AG20443 (cell line): ENCODE data around the gene PRKCE.

Experiments
- DNase-seq: peaks from one replicate; pipeline ENCODE4 v3.0.0; 2012; ENCODE audit warnings: low spot score, mixed read lengths

PRKCE gene

GRCh38 chr2:45651415-45652089 is at the start of gene PRKCE:
Gene PRKCE, plus strand, starts transcription at chr2:45651675.
- peak; percentile 31 for DNase-seq

- DNase-seq = no peak
Observed at GRCh38 chr2:45602624-45603023, 48.9 kb upstream of the PRKCE start.

DNA sequence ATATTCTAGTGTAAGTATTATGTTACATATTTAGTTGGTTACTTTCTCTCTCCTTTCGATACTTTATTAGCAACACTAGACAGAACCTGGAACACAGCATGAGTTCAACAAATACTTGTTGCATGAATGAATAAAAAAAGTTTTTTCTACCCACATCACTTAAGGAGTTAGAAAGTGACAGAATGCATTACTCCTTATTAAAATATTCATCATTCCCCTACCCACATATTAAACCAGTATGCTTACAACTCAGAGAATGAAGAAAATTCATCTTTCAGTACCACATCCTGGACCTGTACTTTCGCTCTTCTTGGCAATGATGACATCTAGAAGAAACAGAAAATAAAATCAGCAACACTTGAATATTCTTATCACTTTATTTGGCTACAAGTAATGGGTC is 46.4 kb upstream of the PRKCE start:
- DNase-seq = no peak

GRCh38 chr2:45606796-45607195 is 44.7 kb upstream of the PRKCE start:
- DNase-seq = no peak

- DNase-seq = peak; percentile 15
Observed at GRCh38 chr2:45607701-45608100, 43.8 kb upstream of the PRKCE start.

- DNase-seq = peak; percentile 65
Observed at GRCh38 chr2:45610281-45611019, 41.0 kb upstream of the PRKCE start.

DNA sequence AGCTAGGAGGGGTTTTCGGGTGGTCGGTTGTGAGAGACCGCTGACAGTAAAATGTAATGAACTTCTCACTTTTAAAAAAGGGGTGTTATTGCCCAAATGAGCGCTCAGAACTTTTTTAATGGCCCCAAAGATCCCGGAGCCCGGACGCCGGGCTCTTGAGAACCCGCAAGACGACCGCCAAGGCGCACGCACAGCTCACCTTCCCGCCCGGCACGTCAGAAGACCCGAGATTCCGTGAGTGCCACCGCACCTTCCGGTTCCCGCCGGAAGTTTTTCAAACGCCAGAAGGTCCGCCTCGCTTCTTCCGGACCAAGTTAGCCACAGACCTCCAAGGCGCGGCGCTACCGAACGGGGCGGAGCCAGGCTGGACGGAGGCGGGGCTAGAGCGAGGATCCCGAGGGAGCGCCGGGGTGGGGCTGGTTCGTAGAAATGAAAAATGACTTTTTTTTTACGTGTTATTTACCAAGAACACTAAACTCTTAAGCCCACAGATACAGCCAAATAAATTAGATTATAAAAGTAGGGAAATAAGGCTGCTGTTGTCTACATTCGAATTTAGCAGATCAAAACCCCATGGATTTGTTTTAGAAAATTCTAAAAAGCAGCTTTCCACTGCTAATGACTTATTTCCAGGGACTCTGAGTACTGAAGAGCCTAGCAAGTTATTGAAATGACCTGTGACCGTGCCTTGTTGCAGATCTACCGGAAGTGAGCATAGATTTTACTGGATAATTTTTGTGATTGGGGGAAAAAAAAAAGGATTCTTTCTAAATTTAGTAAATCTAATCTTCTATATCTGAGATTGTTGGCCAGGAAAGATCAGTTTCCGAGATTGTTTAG is 40.2 kb upstream of the PRKCE start, which contains the start of gene SRBD1:
SRBD1 (minus strand) TSS at position 248 of the 840 bp plus-strand sequence. CDS start 5,826 bp downstream, outside the sequence.
- peak; percentile 94 for DNase-seq

- no peak for DNase-seq
Observed at GRCh38 chr2:45612285-45612684, 39.2 kb upstream of the PRKCE start.

DNA sequence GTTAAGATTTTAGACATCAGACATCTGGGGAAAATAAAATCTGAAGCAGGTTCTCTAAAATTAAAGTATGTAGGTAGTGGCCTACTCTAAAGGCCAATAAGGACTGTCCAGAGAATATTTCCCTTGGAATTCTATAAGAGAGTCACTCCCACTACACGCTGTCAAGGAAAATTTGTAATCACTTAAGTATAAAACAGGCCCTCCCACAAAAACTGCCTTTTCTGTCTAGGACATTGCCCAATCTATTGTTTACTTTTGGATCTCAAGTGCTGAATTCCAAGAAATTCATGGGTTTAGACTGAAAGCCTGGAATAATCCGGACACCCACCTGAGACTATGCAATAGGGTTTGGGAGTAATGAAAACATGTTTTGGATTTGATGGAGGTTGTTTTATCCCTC is 38.7 kb upstream of the PRKCE start:
- DNase-seq = no peak

DNA sequence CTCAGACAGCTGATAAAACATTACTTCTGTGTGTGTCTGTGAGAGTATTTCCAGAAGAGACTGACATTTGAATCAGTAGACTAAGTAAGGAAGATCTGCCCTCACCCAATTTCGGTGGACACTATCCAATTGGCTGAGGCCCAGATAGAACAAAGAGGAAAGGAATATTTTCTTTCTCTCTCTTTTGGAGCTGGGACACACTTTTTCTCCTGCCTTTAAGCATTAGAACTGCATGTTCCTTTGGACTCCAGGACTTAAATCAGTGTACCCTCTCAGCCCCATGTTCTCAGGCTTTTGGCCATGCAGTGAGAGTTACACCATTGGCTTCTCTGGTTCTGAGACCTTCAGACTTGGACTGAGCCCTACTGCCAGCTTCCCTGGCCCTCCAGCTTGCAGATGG is 37.1 kb upstream of the PRKCE start:
- no peak for DNase-seq

DNA sequence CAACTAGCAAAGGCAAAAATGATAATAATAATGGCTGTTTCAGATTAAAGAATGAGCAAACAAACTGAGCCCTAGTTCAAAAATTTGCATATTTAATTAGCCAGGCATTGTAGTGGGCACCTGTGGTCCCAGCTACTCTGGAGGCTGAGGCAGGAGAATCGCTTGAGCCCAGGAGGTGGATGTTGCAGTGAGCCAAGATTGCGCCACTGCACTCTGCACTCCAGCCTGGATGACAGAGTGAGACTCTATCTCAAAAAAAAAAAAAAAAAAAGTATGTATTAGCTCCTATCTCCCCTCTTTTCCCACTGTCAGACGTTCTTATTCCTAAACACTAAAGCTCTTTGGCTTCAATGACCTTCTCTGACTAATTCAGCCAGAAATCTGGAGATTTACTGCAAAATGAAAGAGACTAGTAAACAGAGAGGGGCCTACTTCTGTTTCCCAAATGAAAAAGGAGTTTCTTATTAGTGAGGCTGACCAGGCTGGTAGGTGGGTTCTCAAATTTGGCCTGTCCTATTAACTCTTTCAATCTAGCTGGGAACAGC is 36.5 kb upstream of the PRKCE start:
- no peak for DNase-seq

DNA sequence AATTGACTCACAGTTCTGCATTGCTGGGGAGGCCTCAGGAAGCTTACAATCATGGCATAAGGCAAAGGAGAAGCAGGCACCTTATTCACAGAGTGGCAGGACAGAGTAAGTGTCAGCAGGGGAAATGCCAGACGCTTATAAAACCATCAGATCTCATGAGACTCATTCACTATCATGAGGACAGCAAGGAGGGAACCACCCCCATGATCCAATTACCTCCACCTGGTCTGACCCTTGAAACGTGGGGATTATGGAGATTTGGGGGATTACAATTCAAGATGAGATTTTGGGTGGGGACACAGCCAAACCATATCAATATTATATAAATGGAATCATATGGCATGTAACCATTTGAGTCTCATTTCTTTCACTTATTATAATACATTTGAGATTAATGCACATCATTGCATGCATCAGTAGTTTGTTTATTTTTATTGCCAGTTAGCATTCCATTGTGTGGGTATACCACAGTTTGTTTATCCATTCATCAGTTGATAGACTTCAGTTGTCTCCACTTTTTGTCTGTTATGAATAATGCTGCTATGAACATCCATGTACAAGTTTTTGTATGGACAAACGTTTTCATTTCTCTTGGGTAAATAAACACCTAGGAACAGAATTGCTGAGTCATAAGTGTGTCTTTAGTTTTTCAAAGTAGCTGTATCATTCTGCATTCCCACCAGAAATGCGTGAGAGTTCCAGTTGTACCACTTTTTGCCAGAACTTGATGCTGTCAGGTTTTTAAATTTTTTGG is 34.6 kb upstream of the PRKCE start:
- no peak for DNase-seq

GRCh38 chr2:45617496-45617895 is 34.0 kb upstream of the PRKCE start:
- DNase-seq = no peak

- no peak for DNase-seq
Observed at GRCh38 chr2:45622336-45623075, 29.0 kb upstream of the PRKCE start.

- no peak for DNase-seq
Observed at GRCh38 chr2:45623098-45623497, 28.4 kb upstream of the PRKCE start.

DNA sequence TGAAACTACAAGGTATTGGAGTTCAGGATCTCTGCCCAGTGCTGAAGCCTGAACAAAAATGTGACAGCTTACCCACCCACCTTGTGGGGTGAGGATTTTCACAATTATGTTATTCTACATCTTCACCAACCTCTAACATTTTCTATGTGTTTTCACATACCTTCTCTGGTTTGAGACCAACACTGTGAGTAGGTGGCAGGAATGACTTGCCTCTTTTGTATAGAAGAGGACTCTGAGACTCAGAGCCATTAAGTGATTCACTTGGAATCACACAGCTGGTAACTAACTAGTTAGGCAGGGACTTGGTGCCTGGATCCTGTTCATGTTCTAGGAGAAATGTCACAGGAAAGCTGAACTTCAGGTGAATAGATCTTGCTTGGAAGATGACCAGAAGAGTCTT is 25.7 kb upstream of the PRKCE start:
- DNase-seq = no peak

GRCh38 chr2:45626387-45627221 is 24.9 kb upstream of the PRKCE start:
- DNase-seq = no peak

DNA sequence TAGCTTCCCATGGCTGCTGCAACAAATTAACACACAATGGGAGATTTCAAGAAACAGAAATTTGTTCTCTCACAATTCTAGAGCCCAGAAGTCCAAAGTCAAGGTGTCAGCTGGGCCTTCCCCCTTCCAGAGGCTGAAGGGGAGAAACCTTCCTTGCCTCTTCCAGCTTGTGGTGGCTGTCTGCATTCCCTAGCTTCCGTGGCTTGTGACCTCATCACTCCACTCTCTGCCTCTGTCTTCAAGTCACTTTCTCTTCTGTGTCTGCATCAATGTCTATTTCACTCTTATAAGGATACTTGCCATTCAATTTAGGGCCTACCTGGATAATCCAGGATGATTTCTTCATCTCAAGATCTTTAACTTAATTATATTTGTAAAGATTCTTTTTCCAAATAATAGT is 23.6 kb upstream of the PRKCE start:
- peak; percentile 64 for DNase-seq

- DNase-seq = no peak
Observed at GRCh38 chr2:45629971-45630370, 21.5 kb upstream of the PRKCE start.

- DNase-seq = no peak
Observed at GRCh38 chr2:45631319-45631718, 20.2 kb upstream of the PRKCE start.
